Neuronal stem cell (in vitro differentiated cells): Measurements from ENCODE around the gene POU3F3.

Experiments used
- DNase-seq: peaks from one replicate; pipeline ENCODE4 v3.0.0-alpha.2; 2013; ENCODE audit warnings: low spot score
- H2AFZ ChIP-seq: one replicate; pipeline ENCODE4 v1.6.1; 2013; ENCODE audit warnings: mild to moderate bottlenecking, low read length, inconsistent platforms
- H2AK5ac ChIP-seq: 2 replicates; pipeline ENCODE4 v1.6.1; 2013; ENCODE audit warnings: low read depth, mild to moderate bottlenecking, inconsistent platforms, low read length, moderate library complexity, mixed read lengths
- H2BK120ac ChIP-seq: 2 replicates; pipeline ENCODE4 v1.6.1; 2013; ENCODE audit warnings: low read depth, mild to moderate bottlenecking, inconsistent platforms, low read length, moderate library complexity, mixed read lengths
- H2BK12ac ChIP-seq: one replicate; pipeline ENCODE4 v1.6.1; 2013; ENCODE audit warnings: low read length, inconsistent platforms
- H2BK15ac ChIP-seq: 2 replicates; pipeline ENCODE4 v1.6.1; 2013; ENCODE audit warnings: mild to moderate bottlenecking, low read length, inconsistent platforms, mixed read lengths
- H2BK5ac ChIP-seq: one replicate; pipeline ENCODE4 v1.6.1; 2013; ENCODE audit warnings: inconsistent platforms, mild to moderate bottlenecking, low read length, moderate library complexity
- H3K14ac ChIP-seq: one replicate; pipeline ENCODE4 v1.6.1; 2013; ENCODE audit warnings: low read length, inconsistent platforms
- H3K18ac ChIP-seq: 2 replicates; pipeline ENCODE4 v1.6.1; 2013; ENCODE audit warnings: low read length, inconsistent platforms
- H3K23ac ChIP-seq: 2 replicates; pipeline ENCODE4 v1.6.1; 2013; ENCODE audit warnings: low read depth, mild to moderate bottlenecking, mixed read lengths, low read length, inconsistent platforms; ENCODE audit not compliant: poor library complexity
- H3K27ac ChIP-seq: replicated peaks from 3 replicates; pipeline ENCODE4 v1.5.1; 2013; ENCODE audit warnings: low read length, inconsistent platforms
- H3K27me3 ChIP-seq, 3 experiments: 2 replicates each; pipeline ENCODE4 v1.6.1; 2013; ENCODE audit warnings: low read length in 3 of 3, mild to moderate bottlenecking in 2 of 3, inconsistent platforms in 1 of 3, low read depth in 1 of 3, mixed read lengths in 1 of 3, moderate library complexity in 1 of 3; ENCODE audit not compliant: control insufficient read depth in 3 of 3, insufficient read depth in 3 of 3
- H3K36me3 ChIP-seq, 2 donors: replicated peaks in 1 of 2; 2 replicates each; pipeline ENCODE4 v1.6.1; 2013; ENCODE audit warnings: low read length in 2 of 2; ENCODE audit not compliant: control insufficient read depth in 2 of 2, insufficient read depth in 2 of 2
- H3K4ac ChIP-seq: 2 replicates; pipeline ENCODE4 v1.6.1; 2013; ENCODE audit warnings: inconsistent platforms, mild to moderate bottlenecking, low read length, moderate library complexity
- H3K4me1 ChIP-seq, 2 donors: 1 replicate in 1 of 2; 2 replicates in 1 of 2; pipeline ENCODE4 v1.6.1; 2013; ENCODE audit warnings: low read length in 2 of 2, low read depth in 1 of 2; ENCODE audit not compliant: control insufficient read depth in 2 of 2, insufficient read depth in 1 of 2
- H3K4me2 ChIP-seq: one replicate; pipeline ENCODE4 v1.6.1; 2013; ENCODE audit warnings: mild to moderate bottlenecking, low read length, inconsistent platforms; ENCODE audit not compliant: insufficient read depth, poor library complexity, severe bottlenecking
- H3K4me3 ChIP-seq, 2 donors: 2 replicates each; pipeline ENCODE4 v1.5.1; 2013; ENCODE audit warnings: low read length in 2 of 2, mild to moderate bottlenecking in 2 of 2, inconsistent platforms in 1 of 2, moderate library complexity in 1 of 2
- H3K79me1 ChIP-seq: one replicate; pipeline ENCODE4 v1.6.1; 2013; ENCODE audit warnings: low read depth, mild to moderate bottlenecking, inconsistent platforms, low read length, moderate library complexity
- H3K9ac ChIP-seq: one replicate; pipeline ENCODE4 v1.6.1; 2013; ENCODE audit warnings: mild to moderate bottlenecking, low read depth, low read length, inconsistent platforms; ENCODE audit not compliant: poor library complexity
- H3K9me3 ChIP-seq, 2 donors: replicated peaks in 1 of 2; 2 replicates each; pipeline versions ENCODE3 to v1.6.1; 2013; ENCODE audit warnings: low read length in 2 of 2, mild to moderate bottlenecking in 2 of 2, inconsistent platforms in 1 of 2, low read depth in 1 of 2, mixed read lengths in 1 of 2, moderate library complexity in 1 of 2; ENCODE audit not compliant: control insufficient read depth in 2 of 2, insufficient read depth in 1 of 2
- H4K8ac ChIP-seq: one replicate; pipeline ENCODE4 v1.6.1; 2013; ENCODE audit warnings: low read depth, mild to moderate bottlenecking, inconsistent platforms, low read length, moderate library complexity
- H4K91ac ChIP-seq: one replicate; pipeline ENCODE4 v1.6.1; 2013; ENCODE audit warnings: low read length, low read depth, mild to moderate bottlenecking, inconsistent platforms; ENCODE audit not compliant: poor library complexity
- WGBS, 2 donors: extraction: QIAGEN DNeasy Blood & Tissue Kit; methylation state at CpG; one replicate each; pipeline ENCODE4 v1.1.7; 2013; ENCODE audit warnings: missing lambda C conversion rate in 2 of 2, mixed read lengths in 1 of 2; ENCODE audit not compliant: insufficient read length in 2 of 2, insufficient replicate concordance in 1 of 2; ENCODE audit errors: extremely low coverage in 2 of 2; 5-methylcytosine and 5-hydroxymethylcytosine counted together

Gene POU3F3

GRCh38 chr2:104856086-104856972, 2.4 kb downstream of the POU3F3 start:
- H2BK15ac ChIP-seq: peak overlapping the region; percentile 67
- peak overlapping the region; percentile 92 for H3K18ac ChIP-seq
- peak overlapping the region; percentile 66 for H3K4me2 ChIP-seq
- H3K4me3 ChIP-seq: peak overlapping the region; percentile 37 to 93
- no peaks in the 10 kb centered on the region for H3K9me3 ChIP-seq
- no peak overlapping the region for H3K4ac ChIP-seq
- no peaks in the 10 kb centered on the region for H3K79me1 ChIP-seq
- H3K9ac ChIP-seq: peak overlapping the region; percentile 80
- H3K27me3 ChIP-seq: peaks cover 0 to 64% (median 20%) of the 10 kb centered on the region in 3 experiments
- no peak overlapping the region for H2AFZ ChIP-seq
- no peak overlapping the region for H4K8ac ChIP-seq
- peaks cover 0 to 56% of the 10 kb centered on the region in 2 donors for H3K36me3 ChIP-seq
- H4K91ac ChIP-seq: no peak overlapping the region
- no peak for DNase-seq
- H3K27ac ChIP-seq: no peak overlapping the region
- H2BK5ac ChIP-seq: no peak overlapping the region
- H2BK12ac ChIP-seq: peak overlapping the region; percentile 46
- H3K14ac ChIP-seq: peak overlapping the region; percentile 82
- no peak overlapping the region for H2BK120ac ChIP-seq
- H3K4me1 ChIP-seq: peaks cover 3 to 8% of the 10 kb centered on the region in 2 donors
- peak overlapping the region; percentile 80 for H3K23ac ChIP-seq
- H2AK5ac ChIP-seq: peak overlapping the region; percentile 92
- WGBS, 2 donors: no CpG with 5 or more reads among the region's 106 CpGs

- H3K18ac ChIP-seq: peak overlapping the region; percentile 92
- H3K9me3 ChIP-seq: no peaks in the 10 kb centered on the region
- H2BK5ac ChIP-seq: no peak overlapping the region
- H2BK120ac ChIP-seq: no peak overlapping the region
- no peak overlapping the region for H4K8ac ChIP-seq
- H3K27me3 ChIP-seq: peaks cover 0 to 64% (median 25%) of the 10 kb centered on the region in 3 experiments
- H3K4ac ChIP-seq: no peak overlapping the region
- peak overlapping the region in 1 of 2 donors; percentile 93 for H3K4me3 ChIP-seq
- no peak overlapping the region for H2AK5ac ChIP-seq
- no peak for DNase-seq
- H4K91ac ChIP-seq: no peak overlapping the region
- WGBS, 2 donors: no CpG with 5 or more reads among the region's 41 CpGs
- H2BK15ac ChIP-seq: peak overlapping the region; percentile 67
- peak overlapping the region; percentile 44 for H3K9ac ChIP-seq
- peaks cover 4 to 8% of the 10 kb centered on the region in 2 donors for H3K4me1 ChIP-seq
- peak overlapping the region; percentile 80 for H3K23ac ChIP-seq
- H3K36me3 ChIP-seq: peaks cover 0 to 59% of the 10 kb centered on the region in 2 donors
- H3K27ac ChIP-seq: no peak overlapping the region
- H3K4me2 ChIP-seq: peak overlapping the region; percentile 66
- no peak overlapping the region for H2AFZ ChIP-seq
- H3K79me1 ChIP-seq: no peaks in the 10 kb centered on the region
- H3K14ac ChIP-seq: peak overlapping the region; percentile 82
- no peak overlapping the region for H2BK12ac ChIP-seq
These were observed 3.0 kb downstream of the POU3F3 start for GRCh38 chr2:104856973-104857261.

- no peak overlapping the region for H2BK5ac ChIP-seq
- H3K4ac ChIP-seq: no peak overlapping the region
- no peak overlapping the region for H2BK15ac ChIP-seq
- H3K4me2 ChIP-seq: peak overlapping the region; percentile 40
- no peak overlapping the region for H3K27ac ChIP-seq
- no peak overlapping the region for H2BK12ac ChIP-seq
- H3K14ac ChIP-seq: no peak overlapping the region
- H2BK120ac ChIP-seq: no peak overlapping the region
- no peak overlapping the region for H2AFZ ChIP-seq
- no peaks in the 10 kb centered on the region for H3K79me1 ChIP-seq
- peak overlapping the region in 1 of 2 donors; percentile 93 for H3K4me3 ChIP-seq
- peak overlapping the region; percentile 48 for H3K18ac ChIP-seq
- no peaks in the 10 kb centered on the region for H3K9me3 ChIP-seq
- peaks cover 0 to 59% of the 10 kb centered on the region in 2 donors for H3K36me3 ChIP-seq
- no peak overlapping the region for H3K9ac ChIP-seq
- peaks cover 0 to 66% (median 27%) of the 10 kb centered on the region in 3 experiments for H3K27me3 ChIP-seq
- H3K4me1 ChIP-seq: peaks cover 4 to 6% of the 10 kb centered on the region in 2 donors
- no peak overlapping the region for H2AK5ac ChIP-seq
- no CpG with 5 or more reads among the region's 33 CpGs for WGBS, 2 donors
- H4K8ac ChIP-seq: no peak overlapping the region
- H4K91ac ChIP-seq: no peak overlapping the region
- DNase-seq: no peak
- no peak overlapping the region for H3K23ac ChIP-seq
These were observed 3.5 kb downstream of the POU3F3 start for GRCh38 chr2:104857262-104858005.
